ENCODE results near the gene FRMPD2.

FRMPD2 gene

GRCh38 chr10:48299692-48300091, 25.2 kb upstream of the FRMPD2 start:
- H2BK120ac ChIP-seq (ENCODE audit: low read depth, low read length) = no peak overlapping the region
- H3K4me1 ChIP-seq (ENCODE audit: control insufficient read depth, insufficient read depth, low read depth, low read length) = no peaks in the 10 kb centered on the region
- no peak overlapping the region for H4K91ac ChIP-seq (ENCODE audit: low read length)
- H3K36me3 ChIP-seq (ENCODE audit: control insufficient read depth in 1 of 2, insufficient read depth in 2 of 2, low read depth in 1 of 2, low read length in 2 of 2) = no peaks in the 10 kb centered on the region
- no peak overlapping the region for H3K9ac ChIP-seq (ENCODE audit: low read length)
- peaks cover 27 to 34% of the 10 kb centered on the region in 2 experiments for H3K27me3 ChIP-seq (ENCODE audit: control insufficient read depth in 1 of 2, insufficient read depth in 1 of 2, low read length in 2 of 2)
- no peak overlapping the region for H2BK12ac ChIP-seq (ENCODE audit: low read length in 2 of 2)
- H3K27ac ChIP-seq (ENCODE audit: low read length, poor library complexity, severe bottlenecking) = no peak overlapping the region
- H4K8ac ChIP-seq (ENCODE audit: low read length) = no peak overlapping the region
- no peak for DNase-seq
- H2AK5ac ChIP-seq (ENCODE audit: low read length, severe bottlenecking) = no peak overlapping the region
- H3K4me2 ChIP-seq (ENCODE audit: low read length, poor library complexity, severe bottlenecking) = no peak overlapping the region
- H3K9me3 ChIP-seq (ENCODE audit: control insufficient read depth, low read length) = no peaks in the 10 kb centered on the region
- no peaks in the 10 kb centered on the region for H3K79me1 ChIP-seq (replicated peaks; ENCODE audit: low read length, poor library complexity, severe bottlenecking)
- no peak overlapping the region for H2BK15ac ChIP-seq (ENCODE audit: low read depth, poor library complexity, severe bottlenecking)
- H3K23ac ChIP-seq (ENCODE audit: low read length in 2 of 2) = no peak overlapping the region
- WGBS = no CpG with 5 or more reads among the region's 1 CpG
- no peak overlapping the region for H2AFZ ChIP-seq (ENCODE audit: low read depth, low read length)
- H3K14ac ChIP-seq (ENCODE audit: low read length in 2 of 2) = no peak overlapping the region
- no peak overlapping the region for H3K4me3 ChIP-seq (ENCODE audit: insufficient read depth in 1 of 2, low read depth in 1 of 2, low read length in 2 of 2)
- H3K4ac ChIP-seq (ENCODE audit: low read depth in 1 of 2, low read length in 2 of 2) = no peak overlapping the region
- H3K18ac ChIP-seq (ENCODE audit: low read depth in 1 of 2, low read length in 2 of 2) = no peak overlapping the region
- H2BK5ac ChIP-seq (ENCODE audit: low read depth, low read length, poor library complexity, severe bottlenecking) = no peak overlapping the region

GRCh38 chr10:48299066-48299465, 24.6 kb upstream of the FRMPD2 start:
- no peak overlapping the region for H2AFZ ChIP-seq (ENCODE audit: low read depth, low read length)
- no peak overlapping the region for H2AK5ac ChIP-seq (ENCODE audit: low read length, severe bottlenecking)
- H2BK5ac ChIP-seq (ENCODE audit: low read depth, low read length, poor library complexity, severe bottlenecking) = no peak overlapping the region
- H3K4me3 ChIP-seq (ENCODE audit: insufficient read depth in 1 of 2, low read depth in 1 of 2, low read length in 2 of 2) = no peak overlapping the region
- no peak overlapping the region for H4K91ac ChIP-seq (ENCODE audit: low read length)
- H3K9me3 ChIP-seq (ENCODE audit: control insufficient read depth, low read length) = no peaks in the 10 kb centered on the region
- DNase-seq = no peak
- no peak overlapping the region for H2BK120ac ChIP-seq (ENCODE audit: low read depth, low read length)
- H3K36me3 ChIP-seq (ENCODE audit: control insufficient read depth in 1 of 2, insufficient read depth in 2 of 2, low read depth in 1 of 2, low read length in 2 of 2) = no peaks in the 10 kb centered on the region
- no peak overlapping the region for H3K23ac ChIP-seq (ENCODE audit: low read length in 2 of 2)
- no peak overlapping the region for H3K14ac ChIP-seq (ENCODE audit: low read length in 2 of 2)
- H3K9ac ChIP-seq (ENCODE audit: low read length) = no peak overlapping the region
- 91% methylated on average over 7 of the region's 7 CpGs for WGBS
- H3K18ac ChIP-seq (ENCODE audit: low read depth in 1 of 2, low read length in 2 of 2) = no peak overlapping the region
- H3K4ac ChIP-seq (ENCODE audit: low read depth in 1 of 2, low read length in 2 of 2) = no peak overlapping the region
- H3K4me1 ChIP-seq (ENCODE audit: control insufficient read depth, insufficient read depth, low read depth, low read length) = no peaks in the 10 kb centered on the region
- no peak overlapping the region for H4K8ac ChIP-seq (ENCODE audit: low read length)
- H3K79me1 ChIP-seq (replicated peaks; ENCODE audit: low read length, poor library complexity, severe bottlenecking) = no peaks in the 10 kb centered on the region
- peaks cover 27 to 38% of the 10 kb centered on the region in 2 experiments for H3K27me3 ChIP-seq (ENCODE audit: control insufficient read depth in 1 of 2, insufficient read depth in 1 of 2, low read length in 2 of 2)
- H3K27ac ChIP-seq (ENCODE audit: low read length, poor library complexity, severe bottlenecking) = no peak overlapping the region
- no peak overlapping the region for H2BK12ac ChIP-seq (ENCODE audit: low read length in 2 of 2)
- no peak overlapping the region for H3K4me2 ChIP-seq (ENCODE audit: low read length, poor library complexity, severe bottlenecking)
- no peak overlapping the region for H2BK15ac ChIP-seq (ENCODE audit: low read depth, poor library complexity, severe bottlenecking)

- Histone ChIP-seq H3K14ac (ENCODE audit: low read length in 2 of 2) (no peak overlapping the region), H3K9ac (ENCODE audit: low read length) (no peak overlapping the region), H3K27me3 (ENCODE audit: control insufficient read depth in 1 of 2, insufficient read depth in 1 of 2, low read length in 2 of 2) (peaks cover 21 to 32% of the 10 kb centered on the region in 2 experiments), H2BK12ac (ENCODE audit: low read length in 2 of 2) (no peak overlapping the region), H2BK5ac (ENCODE audit: low read depth, low read length, poor library complexity, severe bottlenecking) (no peak overlapping the region), H2AFZ (ENCODE audit: low read depth, low read length) (no peak overlapping the region), H3K4me2 (ENCODE audit: low read length, poor library complexity, severe bottlenecking) (no peak overlapping the region), H3K4me3 (ENCODE audit: insufficient read depth in 1 of 2, low read depth in 1 of 2, low read length in 2 of 2) (no peak overlapping the region), H2BK120ac (ENCODE audit: low read depth, low read length) (no peak overlapping the region), H3K36me3 (ENCODE audit: control insufficient read depth in 1 of 2, insufficient read depth in 2 of 2, low read depth in 1 of 2, low read length in 2 of 2) (no peaks in the 10 kb centered on the region), H4K91ac (ENCODE audit: low read length) (no peak overlapping the region), H2BK15ac (ENCODE audit: low read depth, poor library complexity, severe bottlenecking) (no peak overlapping the region), H3K79me1 (replicated peaks; ENCODE audit: low read length, poor library complexity, severe bottlenecking) (no peaks in the 10 kb centered on the region), H3K9me3 (ENCODE audit: control insufficient read depth, low read length) (no peaks in the 10 kb centered on the region), H3K27ac (ENCODE audit: low read length, poor library complexity, severe bottlenecking) (no peak overlapping the region), H3K4ac (ENCODE audit: low read depth in 1 of 2, low read length in 2 of 2) (no peak overlapping the region), H3K4me1 (ENCODE audit: control insufficient read depth, insufficient read depth, low read depth, low read length) (no peaks in the 10 kb centered on the region), H3K23ac (ENCODE audit: low read length in 2 of 2) (no peak overlapping the region), H2AK5ac (ENCODE audit: low read length, severe bottlenecking) (no peak overlapping the region), H4K8ac (ENCODE audit: low read length) (no peak overlapping the region), H3K18ac (ENCODE audit: low read depth in 1 of 2, low read length in 2 of 2) (no peak overlapping the region)
- 78% methylated on average over 3 of the region's 4 CpGs for WGBS
- DNase-seq = no peak
These were observed 22.1 kb upstream of the FRMPD2 start for GRCh38 chr10:48296576-48297098.

- Histone ChIP-seq H3K4ac (ENCODE audit: low read depth in 1 of 2, low read length in 2 of 2) (no peak overlapping the region), H2BK12ac (ENCODE audit: low read length in 2 of 2) (no peak overlapping the region), H3K9me3 (ENCODE audit: control insufficient read depth, low read length) (no peaks in the 10 kb centered on the region), H2BK5ac (ENCODE audit: low read depth, low read length, poor library complexity, severe bottlenecking) (no peak overlapping the region), H3K14ac (ENCODE audit: low read length in 2 of 2) (no peak overlapping the region), H4K91ac (ENCODE audit: low read length) (no peak overlapping the region), H4K8ac (ENCODE audit: low read length) (no peak overlapping the region), H3K4me2 (ENCODE audit: low read length, poor library complexity, severe bottlenecking) (no peak overlapping the region), H3K27ac (ENCODE audit: low read length, poor library complexity, severe bottlenecking) (no peak overlapping the region), H3K4me1 (ENCODE audit: control insufficient read depth, insufficient read depth, low read depth, low read length) (peaks cover 5% of the 10 kb centered on the region), H2AK5ac (ENCODE audit: low read length, severe bottlenecking) (no peak overlapping the region), H3K79me1 (replicated peaks; ENCODE audit: low read length, poor library complexity, severe bottlenecking) (no peaks in the 10 kb centered on the region), H3K36me3 (ENCODE audit: control insufficient read depth in 1 of 2, insufficient read depth in 2 of 2, low read depth in 1 of 2, low read length in 2 of 2) (no peaks in the 10 kb centered on the region), H3K4me3 (ENCODE audit: insufficient read depth in 1 of 2, low read depth in 1 of 2, low read length in 2 of 2) (no peak overlapping the region), H3K23ac (ENCODE audit: low read length in 2 of 2) (no peak overlapping the region), H3K9ac (ENCODE audit: low read length) (no peak overlapping the region), H2BK15ac (ENCODE audit: low read depth, poor library complexity, severe bottlenecking) (no peak overlapping the region), H2BK120ac (ENCODE audit: low read depth, low read length) (no peak overlapping the region), H3K18ac (ENCODE audit: low read depth in 1 of 2, low read length in 2 of 2) (no peak overlapping the region), H2AFZ (ENCODE audit: low read depth, low read length) (no peak overlapping the region), H3K27me3 (ENCODE audit: control insufficient read depth in 1 of 2, insufficient read depth in 1 of 2, low read length in 2 of 2) (peaks cover 6 to 30% of the 10 kb centered on the region in 2 experiments)
- no peak for DNase-seq
- WGBS = 83% methylated on average over 1 of the region's 2 CpGs
These were observed 19.9 kb upstream of the FRMPD2 start for GRCh38 chr10:48294431-48294830.
